ENCODE data around the gene NPTX1.

Gene NPTX1

DNA sequence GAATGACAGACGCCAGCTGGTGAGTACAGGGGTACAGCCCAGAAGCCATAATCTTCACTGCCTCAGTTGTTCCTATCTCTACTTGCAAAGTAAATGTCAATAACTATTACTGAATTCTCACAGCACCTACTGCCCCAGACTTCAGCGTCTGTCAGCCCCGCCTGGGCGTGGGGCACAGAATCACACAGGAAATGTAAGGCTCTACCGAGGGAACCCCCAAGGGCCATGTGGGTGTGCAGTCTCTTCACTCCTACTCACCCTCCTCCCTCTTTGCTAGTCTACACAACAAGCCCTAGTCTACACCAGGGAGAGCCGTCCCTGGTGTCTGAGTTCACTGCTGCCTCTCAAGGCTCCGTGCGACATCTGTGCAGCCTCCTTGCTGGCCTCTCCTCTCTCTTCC is 4.5 kb downstream of the NPTX1 start:
- Histone ChIP-seq H3K79me2 (ENCODE audit: insufficient read depth, low read depth) (no peaks in the 10 kb centered on the region), H3K36me3 (ENCODE audit: insufficient read depth) (no peaks in the 10 kb centered on the region), H3K27ac (no peak overlapping the region), H3K4me3 (IDR thresholded peaks at IDR 0.05; ENCODE audit: insufficient read depth, low read depth, low read length) (no peak overlapping the region), H3K4me1 (ENCODE audit: low read depth, poor library complexity, severe bottlenecking) (no peaks in the 10 kb centered on the region), H3K9ac (no peak overlapping the region), H3K27me3 (ENCODE audit: insufficient read depth, low read depth) (peaks cover 88% of the 10 kb centered on the region), H2AFZ (ENCODE audit: low read depth) (no peak overlapping the region), H4K20me1 (ENCODE audit: insufficient read depth) (no peaks in the 10 kb centered on the region), H3K4me2 (no peak overlapping the region)
- TF ChIP-seq, protein P1, sequence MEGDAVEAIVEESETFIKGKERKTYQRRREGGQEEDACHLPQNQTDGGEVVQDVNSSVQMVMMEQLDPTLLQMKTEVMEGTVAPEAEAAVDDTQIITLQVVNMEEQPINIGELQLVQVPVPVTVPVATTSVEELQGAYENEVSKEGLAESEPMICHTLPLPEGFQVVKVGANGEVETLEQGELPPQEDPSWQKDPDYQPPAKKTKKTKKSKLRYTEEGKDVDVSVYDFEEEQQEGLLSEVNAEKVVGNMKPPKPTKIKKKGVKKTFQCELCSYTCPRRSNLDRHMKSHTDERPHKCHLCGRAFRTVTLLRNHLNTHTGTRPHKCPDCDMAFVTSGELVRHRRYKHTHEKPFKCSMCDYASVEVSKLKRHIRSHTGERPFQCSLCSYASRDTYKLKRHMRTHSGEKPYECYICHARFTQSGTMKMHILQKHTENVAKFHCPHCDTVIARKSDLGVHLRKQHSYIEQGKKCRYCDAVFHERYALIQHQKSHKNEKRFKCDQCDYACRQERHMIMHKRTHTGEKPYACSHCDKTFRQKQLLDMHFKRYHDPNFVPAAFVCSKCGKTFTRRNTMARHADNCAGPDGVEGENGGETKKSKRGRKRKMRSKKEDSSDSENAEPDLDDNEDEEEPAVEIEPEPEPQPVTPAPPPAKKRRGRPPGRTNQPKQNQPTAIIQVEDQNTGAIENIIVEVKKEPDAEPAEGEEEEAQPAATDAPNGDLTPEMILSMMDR (conservative IDR thresholded peaks at IDR 0.05; ENCODE audit: low read depth, low read length): no peak

DNA sequence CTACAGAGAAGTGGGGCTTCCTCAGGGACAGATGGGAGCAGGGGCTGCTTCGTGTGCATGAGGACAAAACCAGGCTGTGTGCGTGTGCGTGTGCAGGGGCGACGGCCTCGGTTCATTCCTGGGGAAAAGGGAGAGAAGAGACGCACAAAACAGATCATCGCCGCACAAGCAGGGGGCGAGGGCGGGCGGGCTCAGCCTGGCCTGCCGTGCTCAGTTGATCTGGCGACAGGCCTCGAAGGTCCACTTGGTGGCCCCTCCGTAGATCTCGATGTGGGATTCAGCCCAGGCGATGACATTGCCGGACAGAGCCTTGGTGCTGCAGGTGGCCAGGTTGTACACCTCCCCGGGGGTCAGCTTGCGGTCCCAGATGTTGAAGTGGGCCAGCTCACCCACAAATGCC is 5.8 kb downstream of the NPTX1 start:
- H2AFZ ChIP-seq (ENCODE audit: low read depth): no peak overlapping the region
- no peak overlapping the region for H3K4me2 ChIP-seq
- H3K36me3 ChIP-seq (ENCODE audit: insufficient read depth): no peaks in the 10 kb centered on the region
- peaks cover 99% of the 10 kb centered on the region for H3K27me3 ChIP-seq (ENCODE audit: insufficient read depth, low read depth)
- no peaks in the 10 kb centered on the region for H4K20me1 ChIP-seq (ENCODE audit: insufficient read depth)
- TF ChIP-seq, protein P1 (conservative IDR thresholded peaks at IDR 0.05; ENCODE audit: low read depth, low read length): no peak
- H3K9ac ChIP-seq: no peak overlapping the region
- no peak overlapping the region for H3K27ac ChIP-seq
- H3K4me3 ChIP-seq (IDR thresholded peaks at IDR 0.05; ENCODE audit: insufficient read depth, low read depth, low read length): no peak overlapping the region
- H3K79me2 ChIP-seq (ENCODE audit: insufficient read depth, low read depth): no peaks in the 10 kb centered on the region
- H3K4me1 ChIP-seq (ENCODE audit: low read depth, poor library complexity, severe bottlenecking): no peaks in the 10 kb centered on the region

DNA sequence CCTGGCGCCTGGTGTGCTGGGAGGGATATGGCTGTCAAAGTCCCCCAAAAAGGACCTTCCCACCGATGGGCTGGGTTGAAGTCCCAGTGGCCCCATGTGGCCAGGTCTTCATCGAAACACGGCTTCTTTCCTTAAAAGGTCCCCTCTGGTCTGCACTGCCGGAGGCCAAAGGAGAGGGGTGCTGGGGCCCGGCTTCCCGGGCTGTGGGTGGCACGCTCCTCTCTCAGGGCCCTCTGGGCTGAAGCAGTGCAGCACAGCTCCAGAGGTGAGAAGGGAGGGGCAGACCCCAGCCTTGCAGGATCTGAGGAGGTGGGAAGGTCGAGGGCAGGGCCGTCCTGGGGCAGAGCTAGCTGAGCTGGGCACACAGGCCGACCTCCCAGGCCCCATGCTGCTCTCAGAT is 6.7 kb downstream of the NPTX1 start:
- no peaks in the 10 kb centered on the region for H3K36me3 ChIP-seq (ENCODE audit: insufficient read depth)
- H3K79me2 ChIP-seq (ENCODE audit: insufficient read depth, low read depth): no peaks in the 10 kb centered on the region
- no peak overlapping the region for H2AFZ ChIP-seq (ENCODE audit: low read depth)
- H3K27me3 ChIP-seq (ENCODE audit: insufficient read depth, low read depth): peaks cover 100% of the 10 kb centered on the region
- H4K20me1 ChIP-seq (ENCODE audit: insufficient read depth): no peaks in the 10 kb centered on the region
- H3K27ac ChIP-seq: no peak overlapping the region
- no peak overlapping the region for H3K4me2 ChIP-seq
- H3K9ac ChIP-seq: no peak overlapping the region
- H3K4me1 ChIP-seq (ENCODE audit: low read depth, poor library complexity, severe bottlenecking): no peaks in the 10 kb centered on the region
- no peak overlapping the region for H3K4me3 ChIP-seq (IDR thresholded peaks at IDR 0.05; ENCODE audit: insufficient read depth, low read depth, low read length)
- TF ChIP-seq, protein P1 (conservative IDR thresholded peaks at IDR 0.05; ENCODE audit: low read depth, low read length): no peak

DNA sequence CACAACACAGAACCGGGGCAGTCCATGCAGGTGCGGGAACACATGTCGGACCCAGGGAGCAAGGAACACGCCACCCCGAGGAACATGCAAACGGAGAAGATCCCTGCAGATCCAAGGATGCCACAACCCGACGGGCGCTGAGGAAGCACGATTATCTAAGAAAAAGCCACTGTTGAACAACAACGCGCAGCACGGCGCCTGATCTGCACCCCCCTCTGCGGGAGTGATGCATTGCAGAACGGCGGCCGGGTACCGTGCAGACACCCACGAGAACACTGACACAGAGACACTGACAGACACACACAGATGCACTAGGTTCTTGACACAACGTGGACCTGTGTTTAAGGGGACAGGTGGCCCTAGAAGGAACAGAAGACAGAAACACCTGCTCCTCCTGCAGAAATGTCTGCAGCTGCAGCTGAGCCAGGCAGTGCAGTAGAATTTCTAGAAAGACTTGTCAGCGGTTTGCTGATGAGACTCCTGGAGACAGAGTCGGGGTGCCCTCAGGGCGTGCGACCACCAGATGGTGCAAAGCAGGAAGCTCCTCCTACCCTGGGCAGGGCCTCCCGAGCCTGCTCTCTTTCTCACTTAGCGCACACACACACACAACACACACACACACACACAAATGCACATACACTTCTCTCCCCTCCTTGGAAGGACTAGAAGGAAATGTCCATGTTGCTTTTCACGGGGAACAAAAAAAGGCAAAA is 7.5 kb downstream of the NPTX1 start:
- TF ChIP-seq, protein P1 (conservative IDR thresholded peaks at IDR 0.05; ENCODE audit: low read depth, low read length): no peak
- Histone ChIP-seq H3K4me3 (IDR thresholded peaks at IDR 0.05; ENCODE audit: insufficient read depth, low read depth, low read length) (no peak overlapping the region), H3K27me3 (ENCODE audit: insufficient read depth, low read depth) (peaks cover 100% of the 10 kb centered on the region)

More for the DNA sequence above, 7.5 kb downstream of the NPTX1 start:
- H3K36me3 ChIP-seq (ENCODE audit: insufficient read depth): no peaks in the 10 kb centered on the region
- H2AFZ ChIP-seq (ENCODE audit: low read depth): no peak overlapping the region
- no peak overlapping the region for H3K27ac ChIP-seq
- no peaks in the 10 kb centered on the region for H3K79me2 ChIP-seq (ENCODE audit: insufficient read depth, low read depth)
- H3K9ac ChIP-seq: no peak overlapping the region
- H3K4me2 ChIP-seq: no peak overlapping the region
- no peaks in the 10 kb centered on the region for H3K4me1 ChIP-seq (ENCODE audit: low read depth, poor library complexity, severe bottlenecking)
- no peaks in the 10 kb centered on the region for H4K20me1 ChIP-seq (ENCODE audit: insufficient read depth)
